Measurements from ENCODE around the gene OR10W1. TPM values are rescaled to one million over a fixed set of nuclear protein-coding genes. Genes with fewer than 3 reads are reported as not detected.

The OR10W1 gene
- not detected in 5 replicates for total RNA-seq (2022; extraction: Qiagen RNA extraction; ENCODE audit: low read depth)

GRCh38 chr11:58268142-58268541 lies at the start of gene OR10W1:
OR10W1 (minus strand) TSS chr11:58268260; CDS start chr11:58267858, 402 bp downstream.

Other genes starting within 250 kb of the OR10W1 start
- not detected in 5 replicates for gene OR9Q1, start 244.4 kb downstream of the OR10W1 start, total RNA-seq (2022; extraction: Qiagen RNA extraction; ENCODE audit: low read depth)
- not detected in 5 replicates for gene OR6Q1, start 237.3 kb downstream of the OR10W1 start, total RNA-seq (2022; extraction: Qiagen RNA extraction; ENCODE audit: low read depth)
- not detected in 5 replicates for gene OR9I1, start 142.7 kb downstream of the OR10W1 start, total RNA-seq (2022; extraction: Qiagen RNA extraction; ENCODE audit: low read depth)
- gene OR9Q2, start 79.2 kb downstream of the OR10W1 start, total RNA-seq (2022; extraction: Qiagen RNA extraction; ENCODE audit: low read depth) = not detected in 5 replicates
- gene OR1S2, start 64.1 kb downstream of the OR10W1 start, total RNA-seq (2022; extraction: Qiagen RNA extraction; ENCODE audit: low read depth) = not detected in 5 replicates
- not detected in 5 replicates for gene OR1S1, start 55.5 kb downstream of the OR10W1 start, total RNA-seq (2022; extraction: Qiagen RNA extraction; ENCODE audit: low read depth)
- gene OR10Q1, start 39.3 kb downstream of the OR10W1 start, total RNA-seq (2022; extraction: Qiagen RNA extraction; ENCODE audit: low read depth) = not detected in 5 replicates
- gene OR5B17, start 90.8 kb upstream of the OR10W1 start, total RNA-seq (2022; extraction: Qiagen RNA extraction; ENCODE audit: low read depth) = not detected in 5 replicates
- gene OR5B3, start 138.6 kb upstream of the OR10W1 start, total RNA-seq (2022; extraction: Qiagen RNA extraction; ENCODE audit: low read depth) = not detected in 5 replicates
- gene OR5B2, start 159.9 kb upstream of the OR10W1 start, total RNA-seq (2022; extraction: Qiagen RNA extraction; ENCODE audit: low read depth) = not detected in 5 replicates
- not detected in 5 replicates for gene OR5B12, start 174.0 kb upstream of the OR10W1 start, total RNA-seq (2022; extraction: Qiagen RNA extraction; ENCODE audit: low read depth)
- gene OR5B21, start 239.8 kb upstream of the OR10W1 start, total RNA-seq (2022; extraction: Qiagen RNA extraction; ENCODE audit: low read depth) = not detected in 5 replicates

All from A549 treated with ZK216348 at 1 μM for 4 hours (cell line).